Central memory CD8-positive, alpha-beta T cell (primary cell): ENCODE results near the gene PSMB7.

Experiments used
- ATAC-seq: fragments of 150-1000 bp; cut with Tn5 transposase; replicated peaks from 2 replicates; pipeline ENCODE4 v1.10.0; 2022; ENCODE audit warnings: mild to moderate bottlenecking, moderate FRiP score, moderate number of reproducible peaks; ENCODE audit not compliant: poor library complexity, severe bottlenecking; ENCODE audit errors: extremely low read depth
- DNase-seq, 2 donors: peaks; one replicate each; pipeline ENCODE4 v3.0.0; 2021; ENCODE audit warnings: low spot score in 2 of 2
- H3K27ac Mint-ChIP-seq: one replicate; pipeline ENCODE4 v1.8.0; 2022; ENCODE audit warnings: low read depth, mild to moderate bottlenecking, moderate library complexity, mixed read lengths
- H3K27me3 Mint-ChIP-seq: one replicate; pipeline ENCODE4 v1.8.0; 2022; ENCODE audit warnings: mixed read lengths
- H3K36me3 Mint-ChIP-seq: one replicate; pipeline ENCODE4 v1.8.0; 2022; ENCODE audit warnings: mild to moderate bottlenecking, moderate library complexity, mixed read lengths; ENCODE audit not compliant: insufficient read depth
- H3K4me1 Mint-ChIP-seq: one replicate; pipeline ENCODE4 v1.8.0; 2022; ENCODE audit warnings: mixed read lengths
- H3K4me3 Mint-ChIP-seq: one replicate; pipeline ENCODE4 v1.8.0; 2022; ENCODE audit warnings: mild to moderate bottlenecking, moderate library complexity, mixed read lengths
- H3K9me3 Mint-ChIP-seq: one replicate; pipeline ENCODE4 v1.8.0; 2022; ENCODE audit warnings: mixed read lengths

The PSMB7 gene

GRCh38 chr9:124308606-124309491 is 106.4 kb downstream of the PSMB7 start:
- Mint-ChIP-seq H3K36me3 (no peaks in the 10 kb centered on the region), H3K27me3 (no peaks in the 10 kb centered on the region), H3K4me1 (peaks cover 6% of the 10 kb centered on the region), H3K9me3 (no peaks in the 10 kb centered on the region), H3K27ac (no peak overlapping the region), H3K4me3 (no peak overlapping the region)
- ATAC-seq, result no peak
- DNase-seq, result no peak

GRCh38 chr9:124307379-124308030 is 107.7 kb downstream of the PSMB7 start:
- Mint-ChIP-seq H3K36me3 (peaks cover 2% of the 10 kb centered on the region), H3K4me3 (no peak overlapping the region), H3K27me3 (no peaks in the 10 kb centered on the region), H3K4me1 (peaks cover 13% of the 10 kb centered on the region), H3K27ac (no peak overlapping the region), H3K9me3 (no peaks in the 10 kb centered on the region)
- ATAC-seq (no peak), DNase-seq (no peak)

- Mint-ChIP-seq H3K9me3 (no peaks in the 10 kb centered on the region), H3K4me3 (no peak overlapping the region), H3K4me1 (peaks cover 13% of the 10 kb centered on the region), H3K36me3 (peaks cover 2% of the 10 kb centered on the region), H3K27ac (no peak overlapping the region), H3K27me3 (no peaks in the 10 kb centered on the region)
- DNase-seq (no peak), ATAC-seq (no peak)
Observed at GRCh38 chr9:124306098-124306735, 109.0 kb downstream of the PSMB7 start.

- ATAC-seq, result no peak
- Mint-ChIP-seq H3K27ac (no peak overlapping the region), H3K27me3 (no peaks in the 10 kb centered on the region), H3K4me1 (peaks cover 21% of the 10 kb centered on the region), H3K9me3 (no peaks in the 10 kb centered on the region), H3K4me3 (no peak overlapping the region), H3K36me3 (peaks cover 2% of the 10 kb centered on the region)
- no peak for DNase-seq
Observed at GRCh38 chr9:124304285-124304684, 111.0 kb downstream of the PSMB7 start.

GRCh38 chr9:124303762-124304161 is 111.5 kb downstream of the PSMB7 start:
- H3K27me3 Mint-ChIP-seq, result no peaks in the 10 kb centered on the region
- H3K9me3 Mint-ChIP-seq, result no peaks in the 10 kb centered on the region
- H3K27ac Mint-ChIP-seq, result no peak overlapping the region
- DNase-seq, result no peak
- peaks cover 25% of the 10 kb centered on the region for H3K4me1 Mint-ChIP-seq
- no peak overlapping the region for H3K4me3 Mint-ChIP-seq
- H3K36me3 Mint-ChIP-seq, result peaks cover 2% of the 10 kb centered on the region
- ATAC-seq, result no peak
